GM18517 (cell line): ENCODE results near the gene PFN3.

Experiments
- ATAC-seq: cut with Tn5 transposase; IDR thresholded peaks from one replicate; pipeline ENCODE4 v1.9.1; 2021; ENCODE audit warnings: mild to moderate bottlenecking, moderate library complexity; ENCODE audit not compliant: unreplicated experiment

The PFN3 gene

GRCh38 chr5:177438468-177438867, 38.0 kb upstream of the PFN3 start:
- no peak for ATAC-seq

DNA sequence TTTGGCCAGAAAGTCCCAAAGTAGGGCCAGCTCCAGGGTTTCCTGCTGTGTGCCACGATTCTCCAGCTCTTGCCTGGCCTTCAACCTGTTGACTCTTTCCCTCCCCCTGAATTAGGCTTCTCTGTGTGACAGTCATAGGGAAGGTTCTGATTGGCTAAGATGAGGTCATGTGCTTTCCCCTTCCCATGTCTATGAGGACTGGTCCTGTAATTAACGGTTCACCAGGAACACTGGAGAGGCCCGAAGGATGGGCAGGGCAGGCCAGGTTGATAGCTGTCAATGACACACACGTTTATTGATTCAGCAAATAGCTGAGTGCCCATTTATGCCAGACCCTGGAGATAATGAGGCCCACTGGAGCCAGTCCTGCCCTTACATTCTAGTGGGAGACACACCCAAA, 37.2 kb upstream of the PFN3 start:
- ATAC-seq, result no peak

DNA sequence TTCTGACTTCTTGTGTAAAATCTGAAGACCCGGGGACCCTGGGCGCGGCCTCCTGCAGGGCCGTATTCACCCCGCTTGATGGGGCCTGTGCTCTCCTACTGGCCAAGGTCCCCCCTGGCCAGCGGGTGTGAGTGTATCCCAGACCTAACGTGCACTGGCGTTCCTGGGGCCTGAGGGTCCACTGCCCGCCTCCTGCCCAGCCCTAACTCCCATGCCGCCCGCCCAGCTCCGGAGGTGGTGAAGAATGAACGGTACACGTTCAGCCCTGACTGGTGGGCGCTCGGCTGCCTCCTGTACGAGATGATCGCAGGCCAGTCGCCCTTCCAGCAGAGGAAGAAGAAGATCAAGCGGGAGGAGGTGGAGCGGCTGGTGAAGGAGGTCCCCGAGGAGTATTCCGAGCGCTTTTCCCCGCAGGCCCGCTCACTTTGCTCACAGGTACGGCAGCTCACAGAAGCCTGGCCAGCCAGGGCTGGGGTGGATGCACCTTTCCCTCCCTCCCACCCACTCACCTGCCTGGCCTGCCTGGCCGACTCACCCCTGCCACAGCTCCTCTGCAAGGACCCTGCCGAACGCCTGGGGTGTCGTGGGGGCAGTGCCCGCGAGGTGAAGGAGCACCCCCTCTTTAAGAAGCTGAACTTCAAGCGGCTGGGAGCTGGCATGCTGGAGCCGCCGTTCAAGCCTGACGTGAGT, 35.5 kb upstream of the PFN3 start:
- no peak for ATAC-seq

- ATAC-seq, result no peak
Observed at GRCh38 chr5:177434942-177435738, 34.7 kb upstream of the PFN3 start.

- ATAC-seq, result no peak
Observed at GRCh38 chr5:177434437-177434836, 34.0 kb upstream of the PFN3 start.

DNA sequence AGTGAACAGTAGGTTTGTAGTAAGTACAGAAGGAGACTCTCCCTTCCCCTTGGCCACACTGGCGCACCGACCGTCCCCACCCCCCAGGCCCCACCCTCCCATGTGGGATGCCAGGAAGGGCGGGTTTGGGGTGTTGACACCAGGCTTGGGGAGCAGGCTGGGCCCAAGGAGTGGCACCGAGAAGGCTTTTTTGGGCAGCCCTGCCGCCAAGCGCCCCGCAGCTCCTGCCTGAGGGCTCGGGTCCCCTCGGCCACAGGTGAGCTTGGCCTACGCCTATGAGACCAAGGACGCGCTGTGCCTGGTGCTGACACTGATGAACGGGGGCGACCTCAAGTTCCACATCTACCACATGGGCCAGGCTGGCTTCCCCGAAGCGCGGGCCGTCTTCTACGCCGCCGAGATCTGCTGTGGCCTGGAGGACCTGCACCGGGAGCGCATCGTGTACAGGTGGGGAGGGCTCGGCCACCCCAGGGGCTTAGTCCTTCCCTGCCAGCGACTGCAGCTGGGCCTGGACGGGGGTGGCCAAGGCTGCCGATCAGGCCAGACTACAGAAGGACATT, 33.3 kb upstream of the PFN3 start:
- no peak for ATAC-seq

DNA sequence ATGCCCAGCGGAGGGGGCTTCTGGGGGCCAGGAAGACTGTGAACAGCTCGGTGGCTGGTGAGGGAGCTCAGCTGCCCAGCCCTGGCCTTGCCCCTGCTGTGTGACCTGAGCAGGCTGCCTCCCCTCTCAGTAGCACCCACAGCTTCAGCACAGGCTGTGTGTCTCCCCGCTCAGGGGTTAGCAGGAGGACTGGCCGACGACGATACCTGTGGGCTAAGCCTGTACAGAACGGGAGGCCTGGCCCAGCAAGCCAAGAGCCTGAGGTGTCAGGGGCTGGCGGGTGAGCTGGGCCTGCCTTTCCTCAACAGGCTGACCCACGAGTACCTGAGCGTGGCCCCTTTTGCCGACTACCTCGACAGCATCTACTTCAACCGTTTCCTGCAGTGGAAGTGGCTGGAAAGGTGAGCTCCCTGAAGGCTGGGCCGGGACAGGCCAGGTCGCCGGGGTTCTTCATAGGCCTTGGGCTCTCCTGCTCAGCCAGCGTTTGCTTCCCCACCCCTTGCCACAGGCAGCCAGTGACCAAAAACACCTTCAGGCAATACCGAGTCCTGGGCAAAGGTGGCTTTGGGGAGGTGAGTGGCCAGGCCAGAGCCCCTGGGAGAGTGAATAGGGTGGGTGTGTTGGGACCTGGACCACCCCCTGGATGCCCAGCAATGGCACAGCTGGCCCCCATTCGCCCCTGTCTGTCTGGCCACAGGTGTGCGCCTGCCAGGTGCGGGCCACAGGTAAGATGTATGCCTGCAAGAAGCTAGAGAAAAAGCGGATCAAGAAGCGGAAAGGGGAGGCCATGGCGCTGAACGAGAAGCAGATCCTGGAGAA, 32.6 kb upstream of the PFN3 start:
- no peak for ATAC-seq

GRCh38 chr5:177432143-177432838, 31.8 kb upstream of the PFN3 start:
- ATAC-seq, result no peak

DNA sequence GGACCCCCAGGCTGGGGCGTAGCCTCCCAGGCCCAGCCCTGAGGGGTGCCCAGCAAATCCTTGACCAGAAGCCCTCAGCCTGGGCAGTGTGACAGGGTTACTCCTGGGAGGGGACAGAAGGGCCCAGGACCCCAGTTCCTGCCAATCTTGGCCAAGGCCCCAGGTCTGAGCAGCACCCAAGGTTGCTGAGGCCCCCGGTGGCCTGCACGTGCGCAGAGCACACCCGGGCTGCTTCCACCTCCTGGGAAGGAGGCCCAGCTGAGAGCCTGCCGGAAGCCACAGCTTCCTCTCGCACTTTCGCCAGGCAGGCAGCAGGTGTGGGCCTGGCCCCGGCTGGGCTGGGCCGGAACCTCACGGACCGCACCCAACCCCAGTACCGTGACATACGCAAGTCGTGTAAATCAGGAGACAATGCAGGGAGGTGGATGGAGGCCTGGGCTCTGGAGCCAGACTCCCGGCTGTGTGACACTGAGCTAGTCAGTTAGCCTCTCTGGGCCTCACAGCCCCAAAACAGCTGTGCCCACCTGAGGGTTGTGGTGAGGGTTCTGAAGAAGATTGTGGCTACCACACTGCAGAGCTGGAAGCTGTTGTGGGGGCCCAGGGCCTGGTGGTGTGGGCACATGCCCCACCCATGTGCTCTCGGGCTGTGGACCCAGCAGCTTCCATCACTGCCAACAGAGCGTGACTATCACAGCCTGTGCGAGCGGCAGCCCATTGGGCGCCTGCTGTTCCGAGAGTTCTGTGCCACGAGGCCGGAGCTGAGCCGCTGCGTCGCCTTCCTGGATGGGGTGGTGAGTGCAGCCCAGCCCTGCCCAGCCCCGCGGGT, 31.1 kb upstream of the PFN3 start:
- ATAC-seq, result peak; percentile 44

DNA sequence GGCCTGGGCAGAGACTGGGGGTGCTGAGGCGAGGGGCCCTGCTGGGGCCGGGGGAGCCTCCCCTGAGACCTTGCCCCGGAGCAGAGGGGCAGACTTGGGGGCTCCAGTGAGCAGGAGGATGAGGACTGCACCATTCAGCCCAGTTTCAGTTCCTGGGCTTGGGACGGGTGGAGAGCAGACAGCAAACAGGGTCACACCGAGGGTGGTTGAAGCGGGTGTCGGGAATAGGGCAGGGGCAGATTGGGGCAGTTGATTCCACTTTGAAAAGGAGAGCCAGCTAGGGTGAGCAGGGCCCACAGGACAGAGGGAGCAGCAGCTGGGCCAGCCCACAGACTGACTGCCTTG, 30.5 kb upstream of the PFN3 start:
- no peak for ATAC-seq

GRCh38 chr5:177430140-177430951, 29.9 kb upstream of the PFN3 start:
- no peak for ATAC-seq

- no peak for ATAC-seq
Observed at GRCh38 chr5:177429248-177430040, 29.0 kb upstream of the PFN3 start.

DNA sequence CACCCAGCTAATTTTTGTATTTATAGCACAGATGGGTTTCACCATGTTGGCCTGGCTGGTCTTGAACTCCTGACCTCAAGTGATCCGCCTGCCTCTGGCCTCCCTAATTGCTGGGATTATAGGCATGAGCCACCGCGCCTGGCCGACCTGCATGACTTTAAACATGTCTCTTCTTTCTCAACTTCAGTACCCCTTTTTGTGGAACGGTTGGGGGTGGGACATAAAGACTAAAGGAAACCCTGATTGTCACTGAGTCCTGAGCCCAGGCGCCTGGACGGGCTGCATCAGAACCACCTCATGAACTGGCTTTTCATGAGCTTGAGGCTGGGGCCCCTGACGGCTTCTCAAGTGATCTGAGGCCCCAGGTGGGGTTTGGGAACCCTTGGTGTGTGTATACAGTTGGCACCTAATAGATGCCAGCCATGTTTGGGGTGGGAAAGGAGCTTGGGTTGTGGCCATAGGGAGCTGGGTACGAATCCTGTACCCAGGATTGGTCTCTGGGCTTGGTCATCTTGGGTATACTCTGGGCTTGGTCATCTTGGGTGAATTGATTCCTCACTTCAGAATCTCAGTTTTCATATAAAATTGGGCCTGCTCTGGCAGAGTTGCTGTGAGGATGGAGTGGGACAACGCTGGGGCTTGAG, 28.2 kb upstream of the PFN3 start:
- no peak for ATAC-seq

DNA sequence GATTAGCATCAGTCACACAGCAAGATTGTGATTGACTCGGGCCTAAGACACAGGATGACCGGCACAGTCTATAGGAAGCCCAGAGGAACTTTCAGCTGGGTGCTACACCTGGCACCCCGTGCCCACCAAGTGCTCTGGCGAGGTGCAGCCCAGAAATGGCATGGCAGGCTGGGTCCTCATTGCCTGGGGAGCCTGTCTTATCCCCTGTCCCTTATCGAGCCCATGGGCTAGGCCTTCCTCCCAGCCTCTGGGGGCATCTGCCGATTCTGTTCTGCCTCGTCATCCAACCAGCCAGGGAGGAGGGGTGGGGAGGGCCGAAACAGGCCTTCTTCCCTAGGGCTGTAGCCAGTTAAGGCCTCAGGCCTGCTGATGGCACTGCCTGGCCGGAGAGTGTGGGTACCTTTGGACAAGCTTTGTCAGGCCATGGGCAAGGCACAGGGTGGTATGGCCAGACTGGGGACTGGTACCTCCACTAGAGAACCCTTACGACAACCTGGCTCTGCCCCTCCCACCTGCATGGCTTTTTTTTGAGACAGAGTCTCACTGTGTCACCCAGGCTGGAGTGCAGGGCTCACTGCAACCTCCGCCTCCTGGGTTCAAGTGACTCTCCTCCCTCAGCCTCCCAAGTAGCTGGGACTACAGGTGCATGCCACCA, 27.6 kb upstream of the PFN3 start:
- no peak for ATAC-seq

DNA sequence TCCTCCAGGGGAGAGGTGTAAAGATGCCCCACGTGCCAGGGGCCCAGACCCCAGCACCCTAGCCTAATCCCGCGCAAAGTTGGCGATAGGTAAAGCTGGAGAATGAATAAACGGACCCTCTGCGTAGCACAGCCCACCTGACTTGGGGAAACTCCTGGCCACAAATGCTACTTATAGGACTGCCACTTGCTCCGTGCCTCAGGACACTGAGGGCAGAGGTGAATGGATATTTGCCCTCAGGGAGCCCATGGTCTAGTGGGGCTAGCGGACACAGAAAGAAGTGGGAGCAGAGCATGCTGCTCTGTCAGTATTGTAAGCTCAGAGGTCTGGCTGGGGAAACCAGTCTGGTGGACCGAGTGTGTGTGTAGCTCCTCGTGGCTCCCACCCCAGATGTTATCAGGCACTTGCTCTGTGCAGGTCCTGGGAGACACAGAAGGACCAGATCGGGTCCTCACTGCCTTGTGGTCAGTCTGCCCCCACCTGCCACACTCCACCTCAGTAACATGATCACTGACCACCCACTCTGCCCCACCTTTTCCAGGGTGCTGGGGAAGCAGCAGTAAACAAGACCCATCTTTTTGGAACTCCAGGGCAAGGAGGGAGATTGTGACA, 26.9 kb upstream of the PFN3 start:
- no peak for ATAC-seq

- ATAC-seq, result peak; percentile 1
Observed at GRCh38 chr5:177426566-177427210, 26.2 kb upstream of the PFN3 start, which contains the start of gene GRK6. Gene GRK6 (plus strand): TSS chr5:177426676. CDS start chr5:177426846, 170 bp downstream.
